ENCODE data around the gene SLC41A3.

DNA sequence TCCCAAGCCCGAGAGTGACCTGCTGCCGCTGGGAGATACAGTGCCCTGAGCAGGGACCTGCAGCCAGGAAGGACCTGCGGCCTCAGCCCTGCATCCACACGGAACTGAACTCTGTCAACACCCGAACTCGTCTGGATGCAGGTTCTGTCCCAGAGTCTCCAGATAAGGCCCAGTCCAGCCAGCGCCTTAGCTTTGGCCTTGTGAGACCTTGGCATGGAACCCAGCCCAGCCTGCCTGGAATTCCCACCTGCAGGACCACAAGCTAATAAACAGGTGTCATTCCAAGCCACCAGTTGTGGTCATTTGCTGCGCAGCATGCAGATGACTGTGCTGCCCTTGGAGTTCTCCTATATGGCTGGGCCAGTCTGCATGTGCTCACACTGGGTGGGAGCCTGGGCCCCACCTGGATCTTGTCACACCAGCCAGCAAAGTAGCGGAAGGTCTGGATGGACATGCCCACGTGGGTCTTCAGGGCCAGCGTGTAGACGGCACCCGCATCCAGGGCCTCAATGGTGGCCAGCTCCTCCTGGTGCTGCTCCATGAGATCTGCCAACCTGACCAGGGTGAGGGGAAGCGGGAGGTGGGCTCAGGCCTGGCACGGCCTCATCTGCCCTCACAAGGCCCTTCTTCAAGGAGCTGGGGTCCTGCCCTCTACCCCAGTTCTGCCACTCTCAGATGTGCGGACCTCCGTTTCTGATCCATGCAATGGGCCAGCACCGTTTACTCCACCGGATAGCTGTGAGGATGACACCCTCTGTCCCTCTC is 47.2 kb upstream of the SLC41A3 start:
- TF ChIP-seq, protein P1, sequence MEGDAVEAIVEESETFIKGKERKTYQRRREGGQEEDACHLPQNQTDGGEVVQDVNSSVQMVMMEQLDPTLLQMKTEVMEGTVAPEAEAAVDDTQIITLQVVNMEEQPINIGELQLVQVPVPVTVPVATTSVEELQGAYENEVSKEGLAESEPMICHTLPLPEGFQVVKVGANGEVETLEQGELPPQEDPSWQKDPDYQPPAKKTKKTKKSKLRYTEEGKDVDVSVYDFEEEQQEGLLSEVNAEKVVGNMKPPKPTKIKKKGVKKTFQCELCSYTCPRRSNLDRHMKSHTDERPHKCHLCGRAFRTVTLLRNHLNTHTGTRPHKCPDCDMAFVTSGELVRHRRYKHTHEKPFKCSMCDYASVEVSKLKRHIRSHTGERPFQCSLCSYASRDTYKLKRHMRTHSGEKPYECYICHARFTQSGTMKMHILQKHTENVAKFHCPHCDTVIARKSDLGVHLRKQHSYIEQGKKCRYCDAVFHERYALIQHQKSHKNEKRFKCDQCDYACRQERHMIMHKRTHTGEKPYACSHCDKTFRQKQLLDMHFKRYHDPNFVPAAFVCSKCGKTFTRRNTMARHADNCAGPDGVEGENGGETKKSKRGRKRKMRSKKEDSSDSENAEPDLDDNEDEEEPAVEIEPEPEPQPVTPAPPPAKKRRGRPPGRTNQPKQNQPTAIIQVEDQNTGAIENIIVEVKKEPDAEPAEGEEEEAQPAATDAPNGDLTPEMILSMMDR (IDR thresholded peaks at IDR 0.05) = no peak
- TF ChIP-seq POLR2A (IDR thresholded peaks at IDR 0.05) = no peak
